Fibroblast of skin of left biceps (primary cell): ENCODE data around the gene STAB2.

Experiments used
- DNase-seq, 2 experiments: peaks; one replicate each; pipeline ENCODE4 v3.0.0-alpha.2; 2013; ENCODE audit warnings: low read depth in 2 of 2

Gene STAB2

GRCh38 chr12:103580026-103580425, 7.0 kb upstream of the STAB2 start:
- DNase-seq = no peak

- DNase-seq = no peak
These were observed 4.1 kb upstream of the STAB2 start for GRCh38 chr12:103583008-103583407.

- no peak for DNase-seq
These were observed 941 bp upstream of the STAB2 start for GRCh38 chr12:103586132-103586531.

- DNase-seq = no peak
These were observed 1.6 kb downstream of the STAB2 start for GRCh38 chr12:103588680-103589079.

GRCh38 chr12:103589517-103589916, 2.4 kb downstream of the STAB2 start:
- DNase-seq = no peak

- DNase-seq = no peak
These were observed 3.2 kb downstream of the STAB2 start for GRCh38 chr12:103590271-103590670.

- DNase-seq = no peak
These were observed 9.9 kb downstream of the STAB2 start for GRCh38 chr12:103596981-103597380.

GRCh38 chr12:103599274-103599673, 12.2 kb downstream of the STAB2 start:
- DNase-seq = no peak

GRCh38 chr12:103600967-103601728, 14.1 kb downstream of the STAB2 start:
- no peak for DNase-seq

- no peak for DNase-seq
These were observed 33.3 kb downstream of the STAB2 start for GRCh38 chr12:103620395-103620794.

GRCh38 chr12:103623716-103624115, 36.6 kb downstream of the STAB2 start:
- no peak for DNase-seq

GRCh38 chr12:103626498-103626897, 39.4 kb downstream of the STAB2 start:
- no peak for DNase-seq

- no peak for DNase-seq
These were observed 40.2 kb downstream of the STAB2 start for GRCh38 chr12:103627189-103627855.

GRCh38 chr12:103632554-103633216, 45.6 kb downstream of the STAB2 start:
- DNase-seq = no peak

GRCh38 chr12:103634732-103635131, 47.7 kb downstream of the STAB2 start:
- DNase-seq = no peak

- no peak for DNase-seq
These were observed 48.3 kb downstream of the STAB2 start for GRCh38 chr12:103635419-103635818.

- DNase-seq = no peak
These were observed 49.9 kb downstream of the STAB2 start for GRCh38 chr12:103637021-103637420.

GRCh38 chr12:103637429-103637828, 50.4 kb downstream of the STAB2 start:
- DNase-seq = no peak

- DNase-seq = no peak
These were observed 52.9 kb downstream of the STAB2 start for GRCh38 chr12:103639983-103640382.

- DNase-seq = no peak
These were observed 53.3 kb downstream of the STAB2 start for GRCh38 chr12:103640410-103640809.

GRCh38 chr12:103640831-103641230, 53.8 kb downstream of the STAB2 start:
- DNase-seq = no peak

GRCh38 chr12:103642240-103642864, 55.3 kb downstream of the STAB2 start:
- DNase-seq = no peak
